ENCODE measurements around the gene CDON.

DNA sequence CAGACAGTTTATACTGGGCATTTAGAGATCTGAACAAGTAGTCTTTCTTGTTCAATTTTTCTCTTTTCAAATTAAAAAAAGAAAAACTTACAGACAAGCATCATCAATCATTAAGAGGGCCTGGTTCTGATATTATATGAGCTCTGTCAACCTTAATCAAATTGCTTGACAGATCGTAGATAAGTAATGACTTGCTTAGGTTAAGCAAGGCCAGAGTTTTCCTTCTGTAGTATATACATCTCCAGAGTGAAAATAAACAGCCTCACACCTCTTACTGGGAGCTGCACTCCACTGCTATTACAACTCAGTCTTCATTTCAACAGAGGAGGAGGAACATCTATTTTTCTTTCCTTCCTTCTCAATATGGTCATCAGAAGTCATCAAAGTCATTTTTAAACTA, 13.5 kb downstream of the CDON start:
- TF ChIP-seq, protein P1, sequence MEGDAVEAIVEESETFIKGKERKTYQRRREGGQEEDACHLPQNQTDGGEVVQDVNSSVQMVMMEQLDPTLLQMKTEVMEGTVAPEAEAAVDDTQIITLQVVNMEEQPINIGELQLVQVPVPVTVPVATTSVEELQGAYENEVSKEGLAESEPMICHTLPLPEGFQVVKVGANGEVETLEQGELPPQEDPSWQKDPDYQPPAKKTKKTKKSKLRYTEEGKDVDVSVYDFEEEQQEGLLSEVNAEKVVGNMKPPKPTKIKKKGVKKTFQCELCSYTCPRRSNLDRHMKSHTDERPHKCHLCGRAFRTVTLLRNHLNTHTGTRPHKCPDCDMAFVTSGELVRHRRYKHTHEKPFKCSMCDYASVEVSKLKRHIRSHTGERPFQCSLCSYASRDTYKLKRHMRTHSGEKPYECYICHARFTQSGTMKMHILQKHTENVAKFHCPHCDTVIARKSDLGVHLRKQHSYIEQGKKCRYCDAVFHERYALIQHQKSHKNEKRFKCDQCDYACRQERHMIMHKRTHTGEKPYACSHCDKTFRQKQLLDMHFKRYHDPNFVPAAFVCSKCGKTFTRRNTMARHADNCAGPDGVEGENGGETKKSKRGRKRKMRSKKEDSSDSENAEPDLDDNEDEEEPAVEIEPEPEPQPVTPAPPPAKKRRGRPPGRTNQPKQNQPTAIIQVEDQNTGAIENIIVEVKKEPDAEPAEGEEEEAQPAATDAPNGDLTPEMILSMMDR (IDR thresholded peaks at IDR 0.05), result no peak
- TF ChIP-seq POLR2A (IDR thresholded peaks at IDR 0.05) (no peak), POLR2AphosphoS5 (IDR thresholded peaks at IDR 0.05) (no peak), EP300 (IDR thresholded peaks at IDR 0.05) (no peak)
